Erythroblast (primary cell): ENCODE data around the gene CEP162.

Experiments used
- DNase-seq, 2 experiments: peaks; one replicate each; lab custom pipeline; 2025; lab: John Stamatoyannopoulos, UW
- GATA1 ChIP-seq: IDR thresholded peaks from 2 replicates; pipeline ENCODE4 v1.6.1; 2011; ENCODE audit warnings: low read depth, mild to moderate bottlenecking, control low read depth, low read length, moderate library complexity
- POLR2A ChIP-seq: IDR thresholded peaks from 2 replicates; pipeline ENCODE4 v1.6.1; 2011; ENCODE audit warnings: mild to moderate bottlenecking, low read length

CEP162 gene

GRCh38 chr6:84227434-84228197 is at the start of gene CEP162:
Gene CEP162, minus strand, starts transcription at chr6:84227643. Its CDS starts 1,250 bp downstream, at chr6:84226393.
- TF ChIP-seq GATA1 (no peak), POLR2A (peak; percentile 60)

GRCh38 chr6:84274856-84275255 is 47.4 kb upstream of the CEP162 start:
- TF ChIP-seq POLR2A, result no peak
- TF ChIP-seq GATA1, result no peak
- no peak for DNase-seq

More at GRCh38 chr6:84227434-84228197, at the start of gene CEP162:
- peak; percentile 92 to 95 for DNase-seq

- DNase-seq, result peak in 1 of 2 experiments; percentile 15
- TF ChIP-seq POLR2A (no peak), GATA1 (no peak)
Observed at GRCh38 chr6:84273048-84273809, 45.8 kb upstream of the CEP162 start.

GRCh38 chr6:84272298-84272697 is 44.9 kb upstream of the CEP162 start:
- DNase-seq, result peak in 1 of 2 experiments; percentile 48
- TF ChIP-seq POLR2A, result no peak
- TF ChIP-seq GATA1, result no peak

GRCh38 chr6:84271061-84271716 is 43.7 kb upstream of the CEP162 start:
- peak; percentile 53 to 72 for DNase-seq
- TF ChIP-seq POLR2A (no peak), GATA1 (no peak)

GRCh38 chr6:84269947-84270733 is 42.7 kb upstream of the CEP162 start:
- peak; percentile 93 to 96 for DNase-seq

GRCh38 chr6:84268781-84269180 is 41.3 kb upstream of the CEP162 start:
- TF ChIP-seq GATA1 (no peak), POLR2A (no peak)
- DNase-seq, result no peak

More at GRCh38 chr6:84269947-84270733, 42.7 kb upstream of the CEP162 start:
- no peak for TF ChIP-seq GATA1
- peak; percentile 44 for TF ChIP-seq POLR2A

- DNase-seq, result no peak
- TF ChIP-seq GATA1 (no peak), POLR2A (no peak)
Observed at GRCh38 chr6:84263557-84263956, 36.1 kb upstream of the CEP162 start.

GRCh38 chr6:84260926-84261325 is 33.5 kb upstream of the CEP162 start:
- TF ChIP-seq POLR2A (no peak), GATA1 (no peak)
- no peak for DNase-seq

- TF ChIP-seq POLR2A, result no peak
- TF ChIP-seq GATA1, result no peak
Observed at GRCh38 chr6:84260196-84260595, 32.8 kb upstream of the CEP162 start.

GRCh38 chr6:84258866-84259265 is 31.4 kb upstream of the CEP162 start:
- TF ChIP-seq POLR2A (no peak), GATA1 (no peak)
- DNase-seq, result no peak

More at GRCh38 chr6:84260196-84260595, 32.8 kb upstream of the CEP162 start:
- DNase-seq, result no peak

GRCh38 chr6:84258268-84258667 is 30.8 kb upstream of the CEP162 start:
- no peak for TF ChIP-seq GATA1
- no peak for TF ChIP-seq POLR2A
- peak; percentile 10 to 42 for DNase-seq

GRCh38 chr6:84255641-84256040 is 28.2 kb upstream of the CEP162 start:
- no peak for TF ChIP-seq POLR2A
- TF ChIP-seq GATA1, result no peak
- DNase-seq, result no peak
